OCI-LY3 (cell line): ENCODE data around the gene ECHDC1.
"Not testable (repeated sequence)": the region's sequence is repeated elsewhere in the genome, so short reads cannot be mapped to it uniquely, and the experiment has no call there.

ENCODE experiments used
- H2AFZ ChIP-seq: fragments of 200-600, 300-600 bp; shearing (Covaris generic); 2 replicates; pipeline ENCODE4 v1.6.0; 2014; ENCODE audit warnings: antibody characterized with exemption, low read depth, low read length
- H3K27ac ChIP-seq: fragments of 200-600, 300-600 bp; sonication (generic); 2 replicates; pipeline ENCODE4 v1.5.1; 2014; ENCODE audit warnings: mild to moderate bottlenecking, low read length, moderate library complexity, mixed read lengths
- H3K27me3 ChIP-seq: fragments of 200-600, 300-600 bp; sonication (generic); 2 replicates; pipeline ENCODE4 v1.6.1; 2014; ENCODE audit warnings: low read depth, low read length, mixed read lengths
- H3K36me3 ChIP-seq: fragments of 200-600, 300-600 bp; sonication (generic); replicated peaks from 2 replicates; pipeline ENCODE3; 2014; ENCODE audit warnings: low read depth, low read length, mixed read lengths
- H3K4me1 ChIP-seq: fragments of 300-600, 200-600 bp; sonication (generic); 2 replicates; pipeline ENCODE4 v1.6.1; 2014; ENCODE audit warnings: low read length, mixed read lengths
- H3K4me2 ChIP-seq: fragments of 200-600, 300-600 bp; sonication (generic); 2 replicates; pipeline ENCODE4 v1.6.1; 2014; ENCODE audit warnings: low read length, mixed read lengths
- H3K4me3 ChIP-seq: fragments of 300-600, 200-600 bp; sonication (generic); 2 replicates; pipeline ENCODE4 v1.5.1; 2014; ENCODE audit warnings: antibody characterized with exemption, mild to moderate bottlenecking, low read length, moderate library complexity
- H3K79me2 ChIP-seq: fragments of 300-600, 200-600 bp; shearing (Covaris generic); 2 replicates; pipeline ENCODE4 v1.6.1; 2014; ENCODE audit warnings: mild to moderate bottlenecking, low read length, mixed read lengths
- H3K9ac ChIP-seq: fragments of 300-600, 200-600 bp; shearing (Covaris generic); 2 replicates; pipeline ENCODE4 v1.6.0; 2014; ENCODE audit warnings: mild to moderate bottlenecking, low read length, moderate library complexity
- H3K9me3 ChIP-seq: fragments of 200-600, 300-600 bp; shearing (Covaris generic); 2 replicates; pipeline ENCODE4 v1.6.1; 2014; ENCODE audit warnings: low read length, mixed read lengths; ENCODE audit not compliant: insufficient read depth
- H4K20me1 ChIP-seq: fragments of 200-600, 300-600 bp; sonication (generic); 2 replicates; pipeline ENCODE4 v1.6.1; 2016; ENCODE audit warnings: low read length, mixed read lengths; ENCODE audit not compliant: insufficient read depth
- CTCF ChIP-seq: fragments of 200-600, 300-600 bp; sonication (generic); IDR thresholded peaks from 2 replicates; pipeline ENCODE4 v1.5.1; 2014; ENCODE audit warnings: antibody characterized with exemption, low read length, low read depth
- EZH2phosphoT487 ChIP-seq: fragments of 200-600 bp; shearing (Covaris generic); IDR thresholded peaks from 2 replicates; pipeline ENCODE4 v1.6.1; 2018; ENCODE audit warnings: antibody characterized with exemption, mixed run types, low read depth

Gene ECHDC1

GRCh38 chr6:127385668-127386430 is 42.4 kb upstream of the ECHDC1 start:
- Histone ChIP-seq H3K79me2 (no peaks in the 10 kb centered on the region), H3K27ac (no peak overlapping the region), H3K27me3 (no peaks in the 10 kb centered on the region), H3K4me1 (peaks cover 6% of the 10 kb centered on the region), H3K36me3 (no peaks in the 10 kb centered on the region), H3K4me2 (no peak overlapping the region), H3K9me3 (no peaks in the 10 kb centered on the region), H2AFZ (no peak overlapping the region), H3K4me3 (no peak overlapping the region), H3K9ac (no peak overlapping the region), H4K20me1 (no peaks in the 10 kb centered on the region)
- TF ChIP-seq CTCF: no peak
- TF ChIP-seq EZH2phosphoT487: no peak

- not testable (repeated sequence) for H3K9me3 ChIP-seq, H3K27me3 ChIP-seq
Measured at GRCh38 chr6:127384848-127385247, 41.4 kb upstream of the ECHDC1 start.

GRCh38 chr6:127383988-127384387 is 40.6 kb upstream of the ECHDC1 start:
- no peak overlapping the region for H3K27ac ChIP-seq
- H3K9ac ChIP-seq: no peak overlapping the region
- TF ChIP-seq EZH2phosphoT487: no peak
- TF ChIP-seq CTCF: no peak
- H4K20me1 ChIP-seq: no peaks in the 10 kb centered on the region
- H3K4me3 ChIP-seq: no peak overlapping the region
- H3K79me2 ChIP-seq: no peaks in the 10 kb centered on the region
- peaks cover 6% of the 10 kb centered on the region for H3K4me1 ChIP-seq
- H3K27me3 ChIP-seq: no peaks in the 10 kb centered on the region
- no peaks in the 10 kb centered on the region for H3K36me3 ChIP-seq
- H2AFZ ChIP-seq: no peak overlapping the region
- H3K9me3 ChIP-seq: no peaks in the 10 kb centered on the region
- no peak overlapping the region for H3K4me2 ChIP-seq

More at GRCh38 chr6:127384848-127385247, 41.4 kb upstream of the ECHDC1 start:
- H3K36me3 ChIP-seq, H3K9ac ChIP-seq, H3K27ac ChIP-seq, H3K4me1 ChIP-seq, H3K4me3 ChIP-seq, H2AFZ ChIP-seq, H3K79me2 ChIP-seq, H4K20me1 ChIP-seq, H3K4me2 ChIP-seq: not testable (repeated sequence)

GRCh38 chr6:127382413-127382812 is 39.0 kb upstream of the ECHDC1 start:
- Histone ChIP-seq H3K79me2 (no peaks in the 10 kb centered on the region), H3K27ac (no peak overlapping the region), H3K27me3 (no peaks in the 10 kb centered on the region), H3K4me2 (peak overlapping the region; percentile 17; the same call in 1 of the 2 replicates), H3K9me3 (no peaks in the 10 kb centered on the region), H3K36me3 (no peaks in the 10 kb centered on the region), H3K9ac (no peak overlapping the region), H3K4me1 (peaks cover 6% of the 10 kb centered on the region), H4K20me1 (no peaks in the 10 kb centered on the region), H3K4me3 (no peak overlapping the region), H2AFZ (no peak overlapping the region)
- no peak for TF ChIP-seq CTCF
- TF ChIP-seq EZH2phosphoT487: no peak
